Measurements from ENCODE around the gene EBP.

EBP gene

GRCh38 chrX:48576108-48576507 is 54.5 kb downstream of the EBP start:
- no peak for DNase-seq (ENCODE audit: low read depth, low spot score)

All from activated CD4-positive, CD25-positive, alpha-beta regulatory T cell treated with anti-CD3 and anti-CD28 coated beads, Interleukin-2, amount 50 U/mL, for 16 hours (primary cell).